ENCODE results near the gene BRD4.

Gene BRD4

DNA sequence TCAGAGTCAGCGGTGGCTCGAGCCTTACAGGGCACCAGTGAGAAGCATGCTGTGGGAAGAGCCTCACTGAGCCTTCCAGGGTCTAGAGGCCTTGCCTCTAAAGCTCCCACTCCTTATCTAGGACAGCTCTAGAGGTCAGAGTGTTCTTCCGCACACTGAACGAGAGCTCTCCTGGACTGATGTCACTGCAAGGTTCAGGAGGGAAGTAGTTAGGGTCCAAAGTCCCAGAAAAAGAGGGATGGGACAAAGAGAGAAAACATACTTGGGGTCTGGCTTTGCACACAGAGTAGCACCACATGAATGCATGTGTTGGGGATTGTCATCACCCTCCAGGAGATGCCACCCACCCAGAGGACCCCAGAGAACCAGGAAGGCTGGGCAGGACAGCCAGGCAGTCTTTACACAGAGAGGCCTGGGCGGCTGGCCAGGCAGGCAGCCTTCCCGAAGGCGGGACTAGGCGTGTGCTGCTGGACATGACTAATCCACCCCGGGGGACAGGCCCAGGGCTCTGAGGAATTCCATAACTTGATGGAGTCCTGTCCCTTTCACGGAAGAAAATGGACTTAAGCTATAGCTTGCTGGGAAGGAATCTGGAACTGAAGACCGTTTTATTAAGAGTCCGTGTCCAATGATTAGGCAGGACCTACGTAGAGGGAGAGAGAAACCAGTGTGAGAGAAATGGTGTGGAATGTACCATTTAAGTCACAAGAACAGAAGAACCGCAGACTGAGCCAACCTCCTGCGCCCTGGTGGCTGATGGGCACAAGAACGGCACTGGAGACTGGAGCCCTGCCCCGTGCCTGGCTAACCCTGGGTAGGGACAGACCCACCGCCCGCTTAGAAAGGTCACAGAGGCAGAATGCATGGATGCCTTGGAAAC lies 83.5 kb downstream of the BRD4 start:
- no peak for DNase-seq (ENCODE audit: low spot score)

DNA sequence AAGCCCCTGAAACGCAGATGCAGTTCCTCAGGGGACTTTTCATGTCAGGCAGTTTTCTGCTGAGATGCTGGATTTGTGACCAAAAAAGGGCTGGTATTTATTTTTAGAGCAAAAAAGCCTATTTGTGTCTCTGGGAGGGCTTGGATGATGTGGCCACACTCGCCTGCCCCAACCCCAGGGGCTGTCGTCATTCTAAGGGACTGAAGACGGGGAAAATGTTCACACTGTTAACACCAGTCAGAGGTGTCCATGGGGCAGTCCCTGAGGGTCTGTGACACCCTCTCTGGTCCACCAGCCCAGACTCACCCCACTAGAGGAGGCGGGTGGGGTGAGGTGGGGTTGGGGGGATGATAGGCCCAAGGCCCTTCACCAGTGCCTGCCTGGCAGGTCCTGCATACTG lies 84.2 kb downstream of the BRD4 start:
- no peak for DNase-seq (ENCODE audit: low spot score)

DNA sequence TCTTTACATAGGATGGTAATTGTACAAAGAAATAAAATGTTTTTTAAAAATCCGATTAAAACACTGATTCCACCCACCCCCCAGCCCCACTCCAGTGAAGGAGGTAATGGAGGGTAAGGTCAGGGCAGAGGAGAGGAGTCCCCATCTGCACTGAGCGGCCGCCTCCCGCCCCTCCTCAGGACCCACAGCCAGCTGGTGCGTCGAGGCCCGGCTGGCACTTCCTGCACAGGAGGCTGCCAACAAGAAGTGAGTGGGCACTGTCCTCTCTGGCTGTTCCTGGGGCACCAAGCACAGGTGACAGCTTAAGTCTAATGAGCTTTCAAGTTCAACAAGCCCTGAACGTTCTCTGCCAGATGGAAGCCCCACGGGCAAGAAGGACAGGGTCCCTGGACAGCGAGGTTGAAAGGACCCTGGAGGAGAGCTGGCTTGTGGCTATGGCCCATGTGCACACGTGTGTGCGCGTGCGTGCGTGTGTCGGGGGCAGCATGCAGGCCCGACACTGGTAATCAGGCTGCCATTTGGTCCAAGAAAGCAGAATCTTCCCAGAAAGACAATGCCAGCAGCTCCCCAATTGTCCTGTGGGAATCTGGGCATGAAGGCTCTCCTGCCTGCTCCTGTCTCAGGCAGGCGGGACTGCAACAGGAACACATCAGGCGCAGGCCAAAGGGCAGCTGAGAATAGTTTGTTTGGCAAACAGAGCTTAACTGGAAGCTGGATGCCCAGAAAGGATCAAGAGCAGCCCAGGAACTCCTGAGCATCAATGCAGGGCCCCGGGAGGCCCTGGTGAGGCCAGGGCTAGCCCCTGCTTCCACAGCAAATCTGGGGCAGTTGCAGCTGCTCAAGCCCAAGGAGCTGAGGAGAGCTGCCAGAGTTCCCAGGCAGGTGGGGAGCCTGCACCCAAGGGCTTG lies 85.0 kb downstream of the BRD4 start:
- DNase-seq (ENCODE audit: low spot score) = no peak

DNA sequence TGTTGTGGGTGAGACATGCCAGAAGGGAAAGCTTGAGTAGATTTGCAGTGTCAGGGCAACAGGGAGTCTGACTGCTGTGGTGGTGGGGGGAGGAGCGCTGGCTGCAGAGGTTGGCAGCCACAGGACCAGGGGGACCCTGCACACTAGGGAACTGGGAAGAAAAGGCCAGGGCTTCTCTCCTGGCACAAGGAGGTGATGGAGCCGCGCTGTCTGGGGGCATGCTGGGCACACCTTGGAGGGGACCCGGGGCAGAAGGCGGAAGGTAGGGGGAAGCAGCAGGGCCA lies 86.2 kb downstream of the BRD4 start:
- DNase-seq (ENCODE audit: low spot score) = no peak

DNA sequence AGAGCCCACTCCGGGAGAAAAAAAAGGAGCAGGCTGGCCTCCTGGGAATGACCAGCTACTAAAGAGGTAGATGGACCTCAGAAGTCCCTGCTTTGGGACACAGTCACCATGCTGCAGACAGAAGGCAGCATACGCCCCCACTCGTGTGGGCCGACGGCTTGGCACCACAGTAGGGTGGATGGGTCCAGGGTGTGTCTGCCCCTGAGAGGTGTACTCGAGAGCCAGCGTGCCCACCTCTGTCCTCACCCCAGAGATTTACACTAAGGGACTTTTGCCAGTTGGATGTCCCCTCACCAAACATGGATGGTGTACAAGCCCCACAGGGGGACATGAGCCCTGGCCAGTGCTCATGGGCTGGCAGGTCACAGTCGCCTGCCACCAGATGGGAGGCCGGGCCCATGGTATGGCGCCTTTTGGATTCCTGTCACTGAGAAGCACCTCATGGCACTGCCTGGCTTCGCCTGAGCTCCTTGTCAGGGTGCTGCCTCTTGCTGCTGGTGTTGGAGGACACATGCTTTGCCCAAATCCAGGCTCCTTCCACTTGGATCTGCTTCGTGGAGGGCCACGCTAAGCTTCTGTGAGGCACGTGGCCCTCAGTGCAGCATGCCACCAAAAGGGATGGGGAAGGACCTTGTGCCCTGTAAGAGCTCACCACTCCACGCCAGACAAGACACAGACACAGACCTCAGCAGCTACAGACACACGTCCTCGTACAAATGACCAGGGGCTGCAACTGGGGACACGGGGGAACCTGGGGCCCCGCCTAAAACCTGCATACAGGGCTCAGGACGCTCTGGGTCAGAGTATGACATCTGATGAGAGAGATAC lies 86.8 kb downstream of the BRD4 start:
- DNase-seq (ENCODE audit: low spot score) = no peak

DNA sequence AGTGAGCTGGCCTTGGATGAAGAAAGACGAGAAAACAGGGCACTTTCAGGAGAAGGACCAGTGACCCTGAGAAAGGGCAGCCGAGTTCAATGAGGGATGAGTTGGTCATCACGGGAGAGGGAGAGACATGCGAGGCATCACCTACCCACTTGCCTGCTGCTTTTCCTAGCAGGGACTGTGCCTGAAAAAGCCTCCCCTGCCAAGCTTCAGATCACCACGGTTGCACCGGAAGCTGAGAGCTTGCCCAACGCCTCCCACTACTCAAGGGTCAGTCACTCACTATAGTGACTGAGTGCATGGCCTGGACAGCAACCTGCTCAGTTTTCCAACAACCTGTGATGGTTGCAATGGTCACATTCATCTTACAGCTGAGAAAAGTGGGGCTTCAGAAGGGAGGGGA lies 87.5 kb downstream of the BRD4 start:
- DNase-seq (ENCODE audit: low spot score) = no peak

DNA sequence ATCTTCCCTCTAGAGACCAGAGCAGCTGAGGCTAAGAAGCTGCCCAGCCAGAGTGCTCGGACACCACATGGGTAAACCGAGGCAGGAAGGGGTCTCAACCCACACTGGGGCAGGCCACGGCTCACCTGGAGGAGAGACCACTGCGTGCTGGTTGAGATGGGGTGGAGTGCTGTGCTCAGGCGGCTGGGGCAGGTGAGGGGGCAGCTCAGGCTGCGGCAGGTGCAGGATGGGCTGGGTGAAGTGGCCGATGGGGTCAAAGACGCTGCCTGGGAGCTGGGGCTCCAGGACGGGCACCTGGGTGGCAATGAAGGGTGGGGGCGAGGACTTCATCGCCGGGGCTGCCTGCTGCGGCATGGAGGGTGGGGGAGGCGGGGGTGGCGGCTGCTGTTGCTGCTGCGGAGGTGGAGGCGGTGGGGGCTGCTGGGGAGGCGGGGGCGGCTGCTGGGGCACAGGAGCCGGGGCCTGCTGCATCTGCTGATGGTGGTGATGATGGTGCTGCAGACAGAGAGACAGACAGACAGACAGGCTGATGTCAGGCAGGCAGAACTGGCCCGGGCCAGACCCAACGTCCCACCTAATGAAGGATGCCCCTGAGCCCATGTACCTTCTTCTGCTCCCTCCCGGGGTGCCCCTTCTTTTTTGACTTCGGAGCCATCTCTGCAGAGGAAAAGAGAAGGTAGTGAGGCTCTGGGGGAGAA lies 88.1 kb downstream of the BRD4 start:
- DNase-seq (ENCODE audit: low spot score) = no peak

DNA sequence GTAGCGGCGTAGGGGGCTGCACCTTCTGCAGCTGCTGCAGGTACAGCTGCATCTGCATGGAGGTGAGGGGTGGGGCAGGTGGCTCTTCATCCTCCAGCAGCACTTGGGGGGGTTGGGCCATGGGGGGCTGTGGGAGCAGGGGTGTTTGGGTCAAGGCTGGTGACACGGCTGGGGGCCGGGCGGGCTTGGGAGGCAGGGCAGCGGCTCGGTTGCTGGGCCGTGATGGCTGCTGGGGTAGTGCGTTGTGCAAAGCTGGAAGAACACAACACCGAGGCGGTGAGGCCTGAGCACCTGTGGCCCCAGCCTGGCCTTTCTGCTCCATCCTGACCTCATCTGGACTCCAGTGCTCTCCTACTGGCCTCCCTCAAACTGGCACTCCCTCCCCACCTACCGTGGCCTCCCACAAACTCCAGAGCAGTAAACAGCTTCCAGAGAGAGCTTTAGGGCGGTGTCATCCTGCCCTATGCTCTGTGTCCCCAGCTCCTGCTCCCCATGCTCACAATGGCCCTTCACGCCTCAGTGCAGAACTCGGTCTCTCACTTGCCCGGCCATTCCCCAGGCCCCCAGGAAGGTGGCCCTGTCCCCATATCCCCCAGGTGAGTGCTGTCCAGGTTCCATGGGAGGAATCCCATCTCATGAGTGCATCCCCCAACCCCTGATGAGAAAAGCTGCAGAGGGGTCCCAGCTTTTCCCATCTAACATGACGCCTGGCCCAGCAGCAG lies 88.9 kb downstream of the BRD4 start:
- no peak for DNase-seq (ENCODE audit: low spot score)

DNA sequence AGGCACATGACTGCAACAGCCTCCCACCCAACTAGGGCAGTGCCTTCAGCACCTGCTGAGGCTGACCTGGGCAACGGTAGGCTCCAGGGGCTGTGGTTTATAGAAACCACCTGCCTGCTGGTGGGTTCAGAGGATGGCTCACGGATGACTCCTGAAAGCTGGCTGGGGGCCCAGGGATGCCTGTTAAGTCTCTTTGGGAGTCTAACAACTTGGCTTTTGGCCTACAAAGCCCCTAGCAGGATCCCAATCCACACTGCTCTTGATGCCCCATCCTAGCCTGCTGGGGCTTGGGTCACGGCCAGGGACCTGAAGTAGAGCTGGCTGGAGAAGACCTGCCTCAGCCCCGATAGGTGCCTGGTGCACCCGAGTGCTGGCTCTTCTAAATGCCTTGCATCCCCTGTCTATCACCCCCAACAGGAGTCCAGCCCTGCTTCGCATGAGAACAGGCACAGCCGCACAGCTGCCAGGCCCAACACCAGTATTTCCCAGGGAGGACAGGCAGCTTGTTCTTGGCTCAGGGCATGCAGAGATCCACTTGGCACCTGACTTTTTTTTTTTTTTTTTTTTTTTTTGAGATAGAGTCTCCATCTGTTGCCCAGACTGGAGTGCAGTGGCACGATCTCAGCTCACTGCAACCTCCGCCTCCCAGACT lies 91.0 kb downstream of the BRD4 start:
- DNase-seq (ENCODE audit: low spot score) = no peak

DNA sequence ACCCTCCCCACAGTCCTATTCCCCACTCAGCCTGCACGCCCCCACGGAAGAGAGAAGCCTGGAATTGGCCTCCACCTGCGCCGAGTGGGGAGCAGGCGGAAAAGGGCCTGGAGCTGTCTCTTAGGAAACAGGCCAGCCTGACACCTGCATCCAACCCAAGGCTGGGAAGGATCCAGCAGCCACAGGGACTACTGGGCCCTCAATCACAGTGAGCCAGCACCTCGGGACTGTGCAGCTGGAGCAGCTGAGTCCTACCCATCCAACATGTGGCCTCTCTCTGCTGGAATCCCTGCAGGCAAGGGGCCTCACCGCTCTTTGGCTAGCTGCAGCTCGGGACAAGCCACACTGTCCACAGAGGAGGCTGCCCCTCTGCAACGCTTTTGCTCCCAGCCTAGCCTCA lies 91.8 kb downstream of the BRD4 start:
- DNase-seq (ENCODE audit: low spot score) = no peak

DNA sequence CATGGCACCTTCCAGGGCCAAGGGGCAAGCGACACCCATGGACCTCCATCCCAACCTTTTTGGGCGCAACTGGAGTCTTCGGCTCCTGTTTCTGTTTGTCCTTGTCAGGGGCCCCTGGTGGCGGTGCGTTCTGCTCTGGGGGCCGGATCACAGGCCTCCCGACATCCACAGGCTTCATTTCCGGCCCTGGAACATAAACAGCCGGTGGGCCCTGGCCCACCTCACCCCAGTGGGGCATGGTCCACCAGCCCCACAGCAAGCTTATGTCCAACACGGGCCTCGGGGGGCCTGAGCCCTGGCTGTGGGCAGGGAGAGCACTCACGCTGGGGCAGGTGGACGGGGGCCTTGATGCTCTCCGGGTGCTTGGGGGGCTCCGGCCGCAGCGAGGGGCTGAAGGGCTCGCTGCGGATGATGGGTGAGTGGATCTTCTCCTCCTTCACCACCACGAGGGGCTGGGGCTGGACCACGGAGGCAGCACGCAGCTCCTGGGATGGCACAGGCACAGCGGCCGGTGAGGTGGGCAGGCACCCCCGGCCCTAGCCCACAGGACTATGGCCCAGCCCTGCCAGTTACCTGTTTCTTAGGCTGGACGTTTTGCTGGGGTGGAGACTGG lies 92.9 kb downstream of the BRD4 start:
- DNase-seq (ENCODE audit: low spot score) = no peak

DNA sequence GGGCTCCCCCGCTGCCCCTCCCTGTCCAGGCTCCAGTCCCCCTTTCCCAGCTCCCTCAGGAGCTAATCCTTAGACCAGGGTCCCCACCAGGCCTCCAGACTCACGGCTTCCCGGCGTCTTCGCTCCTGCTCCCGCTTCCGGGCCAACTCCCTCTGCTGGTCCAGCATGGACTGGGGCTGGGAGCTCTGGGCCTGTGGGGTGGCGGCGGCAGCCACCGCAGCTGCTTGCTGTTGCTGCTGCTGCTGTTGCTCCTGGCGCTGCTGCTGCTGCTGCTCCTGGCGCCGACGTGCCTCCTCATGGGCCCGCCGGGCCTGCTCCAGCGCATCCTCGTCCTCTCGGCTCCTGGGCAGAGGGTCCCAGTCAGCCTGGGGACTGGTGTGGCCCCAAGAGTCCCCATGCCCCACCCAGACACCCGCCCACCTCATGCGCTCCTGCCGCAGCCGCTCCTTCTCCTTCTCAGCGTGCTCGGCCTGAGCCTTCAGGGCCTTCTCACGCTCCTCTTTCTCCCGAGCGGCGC lies 93.6 kb downstream of the BRD4 start:
- DNase-seq (ENCODE audit: low spot score) = no peak

DNA sequence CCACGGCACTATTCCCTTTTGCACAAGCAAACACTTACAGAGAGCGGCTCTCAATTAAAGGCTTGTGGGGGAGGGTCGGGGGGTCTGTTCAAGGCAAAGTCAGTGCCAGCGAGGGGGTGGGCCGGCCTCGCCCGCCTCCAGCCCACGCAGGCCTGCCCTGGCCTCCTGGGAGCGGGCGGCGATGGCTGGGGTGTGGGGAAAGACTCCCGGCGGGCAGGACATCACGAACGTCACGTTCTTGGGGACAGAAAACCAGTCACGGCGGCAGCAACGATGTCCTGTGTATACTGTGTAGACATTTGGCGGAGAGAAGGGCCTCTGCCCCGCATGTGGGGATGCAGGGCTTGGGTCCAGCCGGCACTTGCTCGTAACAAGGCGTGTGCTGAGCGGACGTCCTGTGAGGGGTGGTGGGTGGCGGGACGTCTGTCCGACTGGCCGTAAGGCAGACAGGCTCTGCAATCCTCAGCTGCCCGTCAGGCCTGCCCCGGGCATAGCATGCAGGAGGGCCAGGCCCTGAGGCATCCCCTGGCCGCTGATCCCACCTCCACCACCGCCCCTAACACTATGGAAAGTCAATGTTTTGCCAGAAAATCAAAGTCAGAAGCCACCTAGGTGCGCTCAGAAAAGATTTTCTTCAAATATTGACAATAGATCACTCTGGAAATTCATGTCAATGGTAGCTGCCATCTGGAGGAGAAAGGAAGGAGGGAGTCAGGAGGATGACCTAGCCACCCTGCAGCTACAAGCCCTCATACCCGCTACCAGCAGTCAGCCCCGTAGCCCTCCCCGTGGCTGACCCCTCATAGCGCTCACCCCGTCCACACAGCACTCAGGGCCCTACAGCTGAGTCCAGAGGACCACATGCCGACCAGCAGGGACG lies 94.3 kb downstream of the BRD4 start:
- no peak for DNase-seq (ENCODE audit: low spot score)

DNA sequence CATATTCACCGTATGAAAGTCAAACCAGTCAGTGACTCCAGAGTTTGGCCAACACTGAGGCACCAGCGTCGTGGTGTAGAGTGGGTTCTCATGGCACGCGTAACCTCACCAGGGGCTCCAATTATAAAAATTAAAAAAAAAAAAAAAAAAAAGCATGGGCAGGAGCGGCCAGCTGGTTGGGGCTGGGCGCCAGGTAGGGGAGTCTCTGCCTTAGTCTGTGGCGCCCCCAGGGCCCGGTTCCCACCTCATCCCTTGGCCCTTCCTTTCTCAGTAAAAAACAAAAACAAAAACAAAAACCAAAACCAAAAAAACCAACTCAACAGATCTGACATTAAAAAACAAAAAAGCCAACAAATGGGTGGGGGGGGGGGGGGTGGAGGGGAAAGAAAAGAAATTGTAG lies 95.5 kb downstream of the BRD4 start:
- no peak for DNase-seq (ENCODE audit: low spot score)

DNA sequence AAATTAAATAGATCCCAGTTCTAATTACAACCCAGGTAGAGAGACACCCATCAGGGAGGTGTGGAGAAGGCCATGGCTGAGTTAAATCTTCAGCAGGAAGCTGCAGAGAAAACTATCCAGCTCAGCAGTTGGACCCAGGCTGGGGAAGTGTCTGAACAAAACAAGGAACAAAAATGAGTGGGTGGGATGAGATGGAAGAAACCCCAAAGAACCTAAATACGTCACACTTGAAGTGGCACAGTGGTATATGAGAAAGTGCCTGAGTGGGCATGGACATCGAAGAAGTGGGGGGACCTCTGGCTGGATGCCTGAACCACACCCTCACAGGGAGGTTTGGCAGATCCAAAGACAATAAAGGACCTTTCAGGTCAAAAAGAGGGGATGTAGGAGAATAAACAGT lies 96.6 kb downstream of the BRD4 start:
- no peak for DNase-seq (ENCODE audit: low spot score)

DNA sequence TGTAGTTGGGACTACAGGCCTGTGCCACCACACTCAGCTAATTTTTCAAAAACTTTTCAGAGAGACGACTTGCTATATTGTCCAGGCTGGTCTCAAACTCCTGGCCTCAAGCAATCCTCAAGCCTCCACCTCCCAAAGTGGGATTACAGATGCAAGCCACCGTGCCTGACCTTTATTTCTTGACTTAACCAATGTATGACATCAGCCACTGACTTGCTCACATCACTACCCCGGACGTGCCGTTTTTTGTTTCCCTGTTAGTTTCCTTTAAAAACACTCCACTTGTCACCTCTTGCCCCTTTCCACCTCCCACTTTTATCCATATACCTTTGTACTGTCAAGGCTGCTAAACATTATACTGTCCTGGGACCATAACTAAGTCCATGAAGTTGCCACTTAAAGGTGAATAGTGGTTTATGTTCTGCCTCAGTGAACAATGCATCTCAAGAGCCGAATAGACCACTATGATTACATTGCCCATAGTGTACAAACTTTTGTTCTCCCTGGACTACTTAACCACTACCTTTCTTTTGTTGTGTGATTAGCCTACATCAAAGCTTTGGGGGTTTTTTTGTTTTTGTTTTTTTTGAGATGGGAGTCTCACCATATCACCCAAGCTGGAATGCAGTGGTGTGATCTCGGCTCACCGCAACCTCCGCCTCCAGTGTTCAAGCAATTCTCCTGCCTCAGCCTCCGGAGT lies 97.8 kb downstream of the BRD4 start:
- no peak for DNase-seq (ENCODE audit: low spot score)

DNA sequence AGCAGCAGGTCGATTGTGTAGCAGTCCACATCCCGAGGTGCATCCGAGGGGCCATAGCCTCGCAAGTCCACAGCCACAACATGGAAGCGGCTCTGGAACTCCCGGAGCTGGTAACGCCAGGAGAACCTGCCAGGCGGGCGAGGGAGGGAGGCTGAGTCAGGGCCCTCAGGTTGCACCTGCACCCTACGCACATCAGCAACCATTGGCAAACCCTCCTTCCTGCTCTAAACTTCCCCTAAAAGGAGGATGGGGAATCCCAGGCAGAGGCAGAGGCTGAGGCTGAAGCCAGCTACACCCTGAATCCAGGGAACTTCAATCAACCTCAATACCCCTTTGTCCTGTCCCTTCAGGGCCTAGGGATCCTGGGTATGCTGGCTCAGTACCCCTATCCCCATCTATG lies 101.1 kb downstream of the BRD4 start:
- no peak for DNase-seq (ENCODE audit: low spot score)

DNA sequence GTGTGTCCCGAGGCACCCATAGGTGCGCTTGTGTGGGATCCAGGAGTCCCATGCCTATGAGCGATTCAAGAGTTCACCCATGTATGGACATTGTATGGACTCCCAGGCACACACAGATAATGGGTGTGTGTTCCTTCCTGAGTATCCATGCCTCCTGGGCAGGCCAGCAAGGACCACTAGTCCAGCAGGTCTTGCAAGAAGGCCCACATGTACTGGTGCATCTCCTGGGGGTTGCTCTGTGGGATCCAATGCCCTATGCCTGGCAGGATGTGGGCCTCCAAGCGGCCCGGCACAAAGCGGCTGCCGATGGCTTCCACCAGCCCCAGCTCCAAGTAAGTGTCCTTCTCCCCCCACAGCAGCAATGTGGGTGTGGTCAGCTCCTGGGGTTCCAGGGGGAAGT lies 105.1 kb downstream of the BRD4 start:
- DNase-seq (ENCODE audit: low spot score) = no peak
